RWPE1 (cell line): ENCODE measurements around the gene SIGLEC1.

Experiments used
- CTCF ChIA-PET: fragments of 350-600 bp; sonication (Branson Sonifier 250); formaldehyde crosslinking; extraction: SDS; loops from one replicate; lab custom pipeline; 2021; lab: Yijun Ruan, JAX
- POLR2A ChIA-PET: fragments of 400-600 bp; formaldehyde crosslinking; extraction: SDS; loops from one replicate; lab custom pipeline; 2020; ENCODE audit warnings: antibody characterized with exemption; ENCODE audit not compliant: low non-redundant PET; lab: Yijun Ruan, JAX
- DNase-seq: peaks from one replicate; pipeline ENCODE4 v3.0.0; 2012; ENCODE audit warnings: low spot score
- H3K27ac ChIP-seq: fragments of 450-650 bp; 2 replicates; pipeline ENCODE4 v1.5.1; 2017
- TF ChIP-seq, protein P1 (sequence below): fragments of 450-650 bp; conservative IDR thresholded peaks from 2 replicates; pipeline ENCODE4 v1.5.1; 2017; ENCODE audit warnings: low read depth, mild to moderate bottlenecking

SIGLEC1 gene

GRCh38 chr20:3699037-3699436 lies 13.4 kb downstream of the SIGLEC1 start:
- TF ChIP-seq, protein P1, sequence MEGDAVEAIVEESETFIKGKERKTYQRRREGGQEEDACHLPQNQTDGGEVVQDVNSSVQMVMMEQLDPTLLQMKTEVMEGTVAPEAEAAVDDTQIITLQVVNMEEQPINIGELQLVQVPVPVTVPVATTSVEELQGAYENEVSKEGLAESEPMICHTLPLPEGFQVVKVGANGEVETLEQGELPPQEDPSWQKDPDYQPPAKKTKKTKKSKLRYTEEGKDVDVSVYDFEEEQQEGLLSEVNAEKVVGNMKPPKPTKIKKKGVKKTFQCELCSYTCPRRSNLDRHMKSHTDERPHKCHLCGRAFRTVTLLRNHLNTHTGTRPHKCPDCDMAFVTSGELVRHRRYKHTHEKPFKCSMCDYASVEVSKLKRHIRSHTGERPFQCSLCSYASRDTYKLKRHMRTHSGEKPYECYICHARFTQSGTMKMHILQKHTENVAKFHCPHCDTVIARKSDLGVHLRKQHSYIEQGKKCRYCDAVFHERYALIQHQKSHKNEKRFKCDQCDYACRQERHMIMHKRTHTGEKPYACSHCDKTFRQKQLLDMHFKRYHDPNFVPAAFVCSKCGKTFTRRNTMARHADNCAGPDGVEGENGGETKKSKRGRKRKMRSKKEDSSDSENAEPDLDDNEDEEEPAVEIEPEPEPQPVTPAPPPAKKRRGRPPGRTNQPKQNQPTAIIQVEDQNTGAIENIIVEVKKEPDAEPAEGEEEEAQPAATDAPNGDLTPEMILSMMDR = no peak
- no peak overlapping the region for H3K27ac ChIP-seq
- POLR2A ChIA-PET = no interaction called here
- CTCF ChIA-PET = interaction anchor here (0.6 kb wide), 2 partner anchors 22 to 645 kb away, joined by 3 to 5 read pairs; no protein-coding TSS in a partner anchor
- no peak for DNase-seq

DNA sequence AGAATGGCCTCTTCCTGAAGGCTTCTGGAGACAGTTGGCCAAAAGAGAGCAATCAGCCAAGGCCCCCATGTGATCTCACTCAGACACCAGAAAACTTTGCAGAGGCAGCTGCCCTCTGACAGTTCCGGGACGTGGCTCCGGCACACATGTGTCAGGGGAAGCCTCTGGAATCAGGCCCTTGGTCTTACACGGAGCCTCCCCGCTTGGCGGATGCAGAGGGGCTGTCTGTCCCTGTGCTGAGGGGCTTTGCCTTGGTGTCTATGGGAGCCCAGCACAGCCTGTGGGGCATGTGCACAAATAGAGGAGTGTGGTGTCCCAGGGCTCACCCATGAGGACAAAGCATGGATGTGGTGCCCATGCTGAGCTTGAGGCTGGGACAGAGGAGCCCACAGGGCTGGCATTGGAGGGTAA lies 13.8 kb downstream of the SIGLEC1 start:
- H3K27ac ChIP-seq = no peak overlapping the region
- no peak for DNase-seq
- CTCF ChIA-PET = interaction anchor here (0.6 kb wide), 2 partner anchors 21 to 645 kb away, joined by 3 to 5 read pairs; no protein-coding TSS in a partner anchor
- POLR2A ChIA-PET = no interaction called here
- TF ChIP-seq, protein P1 = no peak

DNA sequence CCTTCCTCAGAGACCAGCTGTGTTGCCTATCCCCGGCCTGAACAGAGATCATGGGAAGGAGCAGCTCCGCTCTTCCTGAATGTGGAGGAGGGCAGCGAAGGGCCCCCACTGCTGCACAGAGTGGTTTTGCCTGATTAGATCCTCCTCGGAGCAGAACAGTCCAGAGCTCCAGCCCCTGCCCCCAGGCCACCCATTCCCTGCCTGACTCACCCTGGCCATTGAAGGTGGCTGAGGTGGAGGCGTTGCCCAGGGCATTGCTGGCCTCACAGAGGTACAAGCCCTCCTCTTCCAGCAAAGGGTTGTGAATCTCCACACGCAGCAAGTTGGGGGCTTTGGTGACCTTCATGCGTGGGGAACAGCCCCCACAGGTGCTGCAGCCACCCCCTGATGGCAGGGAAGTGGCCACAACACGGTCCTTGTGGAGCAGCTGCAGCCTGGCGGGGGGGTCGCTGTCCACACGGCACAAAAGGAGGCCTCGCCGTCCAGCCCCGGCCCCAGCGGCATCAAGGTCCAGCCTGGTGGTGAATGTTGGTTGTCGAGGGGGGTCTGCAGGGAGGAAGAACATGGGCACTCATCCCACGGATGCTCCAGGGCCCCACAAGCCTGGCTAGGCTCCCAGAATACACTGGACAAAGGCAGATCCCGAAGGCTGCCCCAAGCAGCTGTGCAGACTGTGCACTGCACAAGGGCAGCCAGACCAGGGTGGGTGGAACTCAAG lies 14.7 kb downstream of the SIGLEC1 start:
- no peak overlapping the region for H3K27ac ChIP-seq
- TF ChIP-seq, protein P1 = no peak
- POLR2A ChIA-PET = no interaction called here
- CTCF ChIA-PET = interaction anchor here (1.1 to 2.2 kb wide), 3 partner anchors 13 to 18 kb away, joined by 3 to 12 read pairs (median 3); no protein-coding TSS in a partner anchor
- DNase-seq = no peak

- ChIA-PET CTCF (interaction anchor here (0.9 to 2.2 kb wide), 5 partner anchors 14 to 21 kb away, joined by 3 to 12 read pairs (median 3); no protein-coding TSS in a partner anchor), POLR2A (no interaction called here)
- no peak overlapping the region for H3K27ac ChIP-seq
- no peak for DNase-seq
- TF ChIP-seq, protein P1 = no peak
These were observed 15.4 kb downstream of the SIGLEC1 start for GRCh38 chr20:3696745-3697587.

- DNase-seq = no peak
- CTCF ChIA-PET = interaction anchor here (0.9 to 2.2 kb wide), 2 partner anchors 15 to 22 kb away, joined by 3 to 12 read pairs; no protein-coding TSS in a partner anchor
- POLR2A ChIA-PET = no interaction called here
These were observed 16.2 kb downstream of the SIGLEC1 start for GRCh38 chr20:3696200-3696599.

More at GRCh38 chr20:3696200-3696599, 16.2 kb downstream of the SIGLEC1 start:
- H3K27ac ChIP-seq = no peak overlapping the region
- TF ChIP-seq, protein P1 = peak; percentile 36
